Measurements from ENCODE around the gene ZNF426. TPM values are rescaled to one million over a fixed set of nuclear protein-coding genes. Genes with fewer than 3 reads are reported as not detected.

ZNF426 gene
- total RNA-seq, 1 donor from 2014 or later, result 20.5 TPM

- no peak for DNase-seq (ENCODE audit: low spot score)
Measured at GRCh38 chr19:9498183-9498902, 40.1 kb downstream of the ZNF426 start, which contains the start of gene ZNF560. Gene ZNF560, minus strand, starts transcription at chr19:9498616. Its CDS starts 23,303 bp downstream, at chr19:9475313.

GRCh38 chr19:9494096-9494495, 44.3 kb downstream of the ZNF426 start:
- DNase-seq (ENCODE audit: low spot score), result no peak

GRCh38 chr19:9487016-9487415, 51.4 kb downstream of the ZNF426 start:
- no peak for DNase-seq (ENCODE audit: low spot score)

- no peak for DNase-seq (ENCODE audit: low spot score)
Measured at GRCh38 chr19:9485140-9485539, 53.3 kb downstream of the ZNF426 start.

GRCh38 chr19:9474975-9475374, 63.5 kb downstream of the ZNF426 start:
- no peak for DNase-seq (ENCODE audit: low spot score)

Other genes with a start within 250 kb of the ZNF426 start
- 8.9 TPM for gene ZNF699, start 228.8 kb downstream of the ZNF426 start, total RNA-seq
- gene ZNF559, start 214.5 kb downstream of the ZNF426 start, total RNA-seq, result 43.8 TPM
- 3.7 TPM for gene ZNF177, start 175.6 kb downstream of the ZNF426 start, total RNA-seq
- 40.5 TPM for gene ZNF266, start 103.1 kb downstream of the ZNF426 start, total RNA-seq
- gene ZNF560, start 40.0 kb downstream of the ZNF426 start, total RNA-seq, result not detected
- 67.3 TPM for gene ZNF121, start 45.9 kb upstream of the ZNF426 start, total RNA-seq
- 80.3 TPM for gene ZNF561, start 82.6 kb upstream of the ZNF426 start, total RNA-seq
- 85.7 TPM for gene ZNF562, start 136.5 kb upstream of the ZNF426 start, total RNA-seq
- 62.7 TPM for gene ZNF846, start 230.1 kb upstream of the ZNF426 start, total RNA-seq